Activated CD4-positive, alpha-beta T cell treated with anti-CD3 and anti-CD28 coated beads for 4 hours (primary cell): ENCODE data around the gene XRN1.
"Not testable (repeated sequence)": the region's sequence is repeated elsewhere in the genome, so short reads cannot be mapped to it uniquely, and the experiment has no call there.

Experiments used
- DNase-seq, 2 donors: peaks; one replicate each; pipeline ENCODE4 v3.0.0-alpha.2; 2020

The XRN1 gene

DNA sequence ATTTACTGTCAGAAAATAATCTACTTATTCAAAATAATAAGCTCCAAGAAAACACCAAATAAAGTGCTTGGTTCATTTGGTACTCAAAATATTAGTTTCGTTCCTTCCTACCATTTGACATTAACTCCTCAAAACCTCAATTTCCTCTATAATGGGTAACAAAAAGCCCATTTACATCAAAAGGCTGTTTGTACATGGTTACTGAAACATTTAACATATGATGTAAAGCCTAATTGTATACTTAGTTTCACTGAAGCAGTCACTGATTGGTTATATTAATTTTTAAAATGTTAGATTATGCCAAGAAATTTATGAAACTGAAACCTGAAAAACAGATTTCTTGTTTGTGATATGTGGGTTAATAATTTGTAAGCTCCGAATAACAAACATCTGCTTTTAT lies 14.7 kb downstream of the XRN1 start:
- no peak for DNase-seq

DNA sequence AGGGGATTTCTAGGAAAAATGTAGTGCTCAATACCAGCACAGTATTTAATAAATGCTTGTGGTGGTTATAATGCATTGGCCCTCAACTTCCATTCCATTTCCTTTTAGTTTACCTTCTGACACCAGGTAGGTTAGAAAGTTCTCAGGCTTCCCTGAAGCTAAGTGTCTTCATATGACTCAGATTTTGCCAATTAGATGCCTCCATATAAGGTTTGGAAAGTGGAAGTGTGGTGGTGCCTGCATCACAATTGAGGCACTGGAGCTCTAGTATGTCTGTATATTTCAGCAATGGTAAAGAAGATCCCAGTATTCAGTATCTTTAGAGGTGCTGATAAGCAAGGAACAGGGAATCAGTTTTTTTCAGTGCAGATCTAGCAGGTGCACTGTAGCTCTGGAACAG lies 18.3 kb downstream of the XRN1 start:
- DNase-seq = no peak

DNA sequence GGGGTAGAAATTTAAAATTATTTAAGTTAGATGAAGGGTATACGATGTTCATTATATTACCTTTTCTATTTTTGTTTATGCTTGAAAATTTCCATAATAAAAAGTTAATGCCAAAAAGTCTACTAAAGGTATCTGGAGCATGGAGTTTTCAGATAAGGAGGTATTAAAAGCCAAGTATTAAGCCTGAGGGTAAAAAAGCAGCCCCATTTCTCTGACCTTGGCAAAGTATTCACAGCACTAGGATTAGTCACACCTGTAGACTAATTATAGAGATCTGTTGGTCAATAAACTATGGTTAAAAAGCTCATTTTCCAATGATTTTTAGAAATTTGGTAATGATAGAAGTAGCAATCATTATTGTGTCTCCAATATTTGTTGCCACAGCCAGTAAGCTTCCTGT lies 23.1 kb downstream of the XRN1 start:
- DNase-seq = no peak

DNA sequence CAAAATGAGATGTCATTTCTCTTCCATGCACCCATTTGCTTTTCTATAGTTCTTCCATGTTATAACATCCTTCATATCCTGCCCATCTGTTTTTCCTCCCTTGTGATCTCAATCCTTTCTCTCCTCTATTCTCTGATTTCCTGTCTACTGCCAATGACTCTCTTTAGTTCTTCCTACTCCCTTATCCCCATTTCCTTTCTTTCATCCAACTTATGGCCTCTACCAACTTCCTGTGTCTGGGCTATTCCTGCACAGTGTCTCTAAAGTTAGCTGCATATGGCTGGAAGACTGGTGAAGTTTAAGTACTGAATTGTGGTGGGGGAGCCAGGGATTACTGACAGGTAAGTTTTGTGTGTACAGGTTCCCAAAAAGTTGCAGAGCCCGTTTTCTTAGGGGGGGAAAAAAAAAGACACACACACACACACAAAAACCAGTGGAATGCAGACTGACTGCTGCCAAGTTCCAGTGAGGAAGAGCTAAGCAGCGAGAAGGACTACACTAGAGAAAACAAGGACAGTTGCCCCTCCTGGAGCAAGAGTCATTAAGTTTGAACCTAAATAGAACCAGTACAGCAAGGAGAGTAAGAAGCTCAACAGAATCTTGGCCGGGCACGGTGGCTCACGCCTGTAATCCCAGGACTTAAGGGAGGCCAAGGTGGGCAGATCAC lies 28.8 kb downstream of the XRN1 start:
- no peak for DNase-seq

DNA sequence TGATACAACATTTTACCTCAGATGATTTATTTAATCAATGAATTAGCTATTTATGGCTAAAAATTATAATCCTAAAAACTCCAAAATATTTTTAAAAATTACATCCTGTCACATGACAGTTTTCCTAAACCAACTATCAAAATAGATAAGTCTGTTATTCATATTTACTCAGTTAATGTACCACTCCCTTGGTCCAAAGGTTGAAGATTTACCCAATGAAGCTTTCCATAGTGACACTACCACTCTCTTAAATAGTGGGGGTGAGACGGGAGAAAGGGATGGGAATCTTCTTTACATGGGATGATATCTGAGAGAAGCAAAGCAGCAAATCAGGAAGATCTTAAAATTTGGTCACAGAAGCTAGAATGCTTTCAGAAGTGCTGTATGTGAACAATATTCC lies 30.5 kb downstream of the XRN1 start:
- no peak for DNase-seq

DNA sequence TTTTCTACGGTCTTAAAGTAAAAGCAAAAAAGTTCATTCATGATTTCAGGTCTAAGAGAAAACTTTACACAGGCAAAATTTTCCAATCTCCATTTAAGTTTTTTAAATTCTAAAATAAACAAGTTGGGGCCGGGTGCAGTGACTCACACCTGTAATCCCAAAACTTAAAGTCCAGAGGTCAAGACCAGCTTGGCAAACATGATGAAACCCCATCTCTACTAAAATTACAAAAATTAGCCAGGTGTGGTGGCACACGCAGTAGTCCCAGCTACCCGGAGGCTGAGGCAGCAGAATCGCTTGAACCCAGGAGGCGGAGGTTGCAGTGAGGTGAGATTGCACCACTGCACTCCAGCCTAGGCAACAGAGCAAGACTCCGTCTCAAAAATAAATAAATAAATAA lies 47.3 kb downstream of the XRN1 start:
- not testable (repeated sequence) for DNase-seq

DNA sequence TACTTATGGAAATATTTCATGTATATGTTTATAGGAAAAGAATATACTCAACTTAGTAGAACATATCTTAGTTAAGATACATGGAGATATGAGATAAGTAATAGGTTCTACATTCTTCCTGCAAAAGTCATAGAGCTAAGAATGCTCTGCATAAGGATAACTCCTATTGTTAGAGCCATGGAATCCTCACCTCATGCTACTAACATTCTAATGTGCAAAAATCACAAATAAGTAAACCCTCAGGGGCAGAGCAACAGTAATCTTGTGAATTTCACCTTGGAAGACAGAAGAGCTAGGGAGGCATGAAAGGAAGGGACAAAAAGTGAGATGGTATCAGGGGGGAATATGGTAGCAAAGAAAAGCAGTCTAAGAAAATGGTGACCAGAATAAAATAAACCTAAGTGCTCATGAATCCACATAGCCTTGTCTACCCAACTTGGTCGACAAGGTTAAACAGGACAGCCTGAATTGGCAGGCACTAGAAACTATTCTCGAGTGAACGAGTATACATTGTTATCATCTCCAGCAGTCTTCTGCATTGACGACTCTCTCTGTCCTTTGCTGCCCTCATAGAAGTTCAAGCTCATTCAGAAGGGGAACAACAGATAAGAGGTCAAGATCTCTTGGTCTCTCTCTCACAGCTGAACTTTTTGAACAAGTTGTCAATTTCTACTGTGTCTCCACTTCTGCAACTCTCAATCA lies 52.8 kb downstream of the XRN1 start:
- DNase-seq = no peak

DNA sequence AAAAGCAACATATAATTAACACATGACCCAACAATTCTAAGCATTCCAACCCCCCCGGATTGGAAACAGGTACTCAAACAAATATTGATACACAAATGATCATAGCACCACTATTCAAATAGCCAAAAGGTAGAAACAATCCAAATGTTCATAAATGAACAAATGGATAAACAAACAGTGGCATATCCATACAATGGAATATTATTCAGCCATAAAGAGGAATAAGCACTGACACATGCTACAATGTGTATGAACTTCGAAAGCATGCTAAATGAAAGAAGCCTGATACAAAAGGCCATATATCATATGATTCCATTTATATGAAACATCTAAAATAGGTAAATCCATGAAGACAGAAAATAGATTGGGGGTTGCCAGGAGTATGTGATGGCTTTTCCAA lies 62.8 kb downstream of the XRN1 start:
- DNase-seq = no peak

DNA sequence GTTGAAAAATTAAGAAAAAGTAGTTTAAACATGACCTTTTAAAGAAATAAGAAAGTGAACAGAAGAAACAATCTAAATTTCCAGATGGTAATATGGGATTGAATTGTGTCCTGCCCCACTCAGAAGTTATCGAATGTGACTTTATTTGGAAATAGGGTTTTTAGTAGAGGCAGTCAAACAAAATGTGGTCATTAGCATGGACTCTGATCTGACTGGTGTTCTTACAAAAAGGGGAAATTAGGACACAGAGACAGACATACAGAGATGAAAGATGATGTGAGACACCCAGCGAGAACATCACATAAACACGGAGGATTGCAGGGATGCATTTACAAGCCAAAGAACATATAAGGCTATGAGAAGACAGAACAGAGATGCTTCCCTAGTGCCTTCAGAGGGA lies 73.2 kb downstream of the XRN1 start:
- no peak for DNase-seq

DNA sequence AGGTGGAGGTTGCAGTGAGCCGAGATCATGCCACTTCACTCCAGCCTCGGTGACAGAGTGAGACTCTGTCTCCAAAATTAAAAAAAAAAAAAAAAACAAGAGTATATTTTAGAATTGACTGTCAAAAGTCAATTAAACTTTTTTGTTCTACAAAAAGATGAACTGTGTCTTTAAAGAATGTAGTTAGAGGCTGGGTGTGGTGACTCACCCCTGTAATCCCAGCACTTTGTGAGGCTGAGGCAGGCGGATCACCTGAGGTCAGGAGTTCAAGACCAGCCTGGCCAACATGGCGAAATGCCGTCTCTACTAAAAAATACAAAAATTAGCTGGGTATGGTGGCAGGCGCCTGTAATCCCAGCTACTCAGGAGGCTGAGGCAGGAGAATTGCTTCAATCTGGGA lies 78.3 kb downstream of the XRN1 start:
- not testable (repeated sequence) for DNase-seq

DNA sequence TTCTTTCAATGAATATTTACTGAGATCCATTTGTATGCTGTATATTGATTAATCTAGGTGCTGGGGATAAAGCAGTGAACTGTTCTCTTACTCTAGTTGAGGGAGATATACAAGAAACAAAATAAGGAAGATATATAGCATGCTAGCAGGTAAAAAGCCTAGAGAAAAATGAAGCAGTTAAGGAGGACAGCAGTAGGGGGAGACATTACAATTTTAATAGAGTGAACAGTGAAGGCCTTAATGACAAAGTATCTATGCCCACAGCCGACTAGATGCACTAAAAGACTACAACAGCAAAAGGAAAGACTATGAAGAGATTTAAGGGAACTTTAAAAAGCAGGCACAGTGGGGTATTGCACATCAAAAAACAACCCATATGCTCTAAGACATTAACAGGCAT lies 81.4 kb downstream of the XRN1 start:
- no peak for DNase-seq

DNA sequence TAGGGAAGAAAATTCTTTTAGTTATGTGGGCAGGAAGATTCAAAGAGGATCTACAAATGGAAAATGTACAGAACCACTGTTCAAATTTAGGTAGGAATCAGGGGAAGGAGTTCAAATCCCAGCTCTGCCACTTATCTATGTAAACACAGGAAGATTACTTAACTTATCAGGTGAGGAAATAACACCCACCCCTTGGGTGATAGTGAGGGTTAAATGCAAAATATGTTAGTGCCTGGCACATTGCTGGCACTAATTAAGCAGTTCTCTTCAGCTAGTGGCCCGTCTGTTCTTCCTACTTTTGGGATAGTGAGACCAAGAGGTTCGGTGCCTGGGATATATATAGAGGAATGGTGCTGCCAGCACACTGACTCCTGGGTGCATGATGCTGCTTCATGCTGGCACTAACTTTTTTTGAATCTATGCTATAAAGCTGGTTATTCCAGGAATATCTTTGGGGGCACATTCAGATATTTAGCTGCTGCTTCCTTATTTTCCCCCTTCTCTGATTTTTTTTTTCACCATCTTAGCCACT lies 83.8 kb downstream of the XRN1 start:
- DNase-seq = no peak

DNA sequence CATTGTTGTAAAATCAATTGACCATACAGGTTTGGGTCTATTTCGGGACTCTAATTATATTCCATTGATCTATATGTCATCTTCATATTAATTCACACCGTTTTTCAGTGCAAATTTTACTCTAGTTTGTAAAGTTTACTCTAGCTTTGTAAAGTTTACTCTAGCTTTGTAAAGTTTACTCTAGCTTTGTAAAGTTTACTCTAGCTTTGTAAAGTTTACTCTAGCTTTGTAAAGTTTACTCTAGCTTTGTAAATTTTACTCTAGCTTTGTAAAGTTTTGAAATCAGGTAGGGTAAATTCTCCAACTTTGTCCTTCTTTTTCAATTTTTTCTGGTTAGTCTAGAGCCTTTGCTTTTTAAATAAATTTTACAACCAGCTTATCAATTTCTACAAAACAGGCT lies 84.4 kb downstream of the XRN1 start:
- not testable (repeated sequence) for DNase-seq

DNA sequence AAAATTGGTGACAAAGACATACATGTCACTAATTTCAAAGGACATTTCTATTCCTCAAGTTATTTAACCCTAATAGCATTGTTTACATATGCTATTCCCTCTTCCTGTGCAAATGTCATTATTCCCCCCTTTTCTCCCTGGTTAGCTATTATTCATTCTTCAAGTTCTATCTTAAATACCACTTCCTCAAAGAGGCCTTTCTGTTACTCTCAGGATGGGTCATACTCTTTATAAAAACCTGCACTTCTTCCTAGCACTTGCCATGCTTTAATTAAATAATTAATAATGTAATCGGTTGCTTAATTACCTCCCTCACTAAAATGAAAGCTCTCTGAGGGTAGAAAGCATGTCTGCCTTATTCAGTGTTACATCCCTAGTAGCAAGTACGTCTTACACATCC lies 88.5 kb downstream of the XRN1 start:
- no peak for DNase-seq

DNA sequence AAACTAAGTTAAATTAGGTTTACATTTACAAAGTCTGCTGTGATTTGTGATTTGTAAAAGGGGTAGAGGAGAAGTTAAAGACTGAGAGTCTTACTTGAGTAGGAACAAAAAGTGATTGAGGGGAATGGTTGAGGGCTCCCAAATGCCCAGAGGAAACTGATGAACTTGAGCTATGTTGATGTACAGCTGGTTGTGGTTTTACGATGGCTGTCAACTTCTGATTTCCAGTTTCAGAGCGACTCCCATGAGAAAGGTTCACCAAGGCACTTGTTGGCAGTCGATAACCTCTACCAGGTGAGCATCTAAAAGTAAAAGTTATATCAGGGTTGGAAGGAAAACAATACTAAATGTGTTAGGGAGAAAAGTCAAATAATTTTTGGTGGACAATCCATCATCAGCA lies 91.0 kb downstream of the XRN1 start:
- DNase-seq = no peak

DNA sequence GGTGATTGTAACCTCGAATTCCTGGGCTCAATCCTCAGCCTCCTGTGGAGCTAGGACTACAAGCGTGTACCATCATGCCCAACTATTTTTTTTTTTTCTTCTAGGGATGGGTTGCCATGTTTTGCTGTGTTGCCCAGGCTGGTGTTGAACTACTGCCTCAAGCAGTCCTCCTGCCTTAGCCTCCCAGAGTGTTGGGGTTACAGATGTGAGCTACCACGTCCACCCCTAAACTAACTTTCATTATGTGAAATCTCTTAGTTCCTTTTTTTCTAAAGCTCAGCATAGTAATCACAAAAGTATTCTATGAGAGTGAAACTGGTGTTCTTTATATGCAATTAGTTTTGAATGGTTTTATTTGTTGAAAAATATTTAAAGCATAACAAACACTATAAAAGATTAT lies 92.1 kb downstream of the XRN1 start:
- DNase-seq = no peak

DNA sequence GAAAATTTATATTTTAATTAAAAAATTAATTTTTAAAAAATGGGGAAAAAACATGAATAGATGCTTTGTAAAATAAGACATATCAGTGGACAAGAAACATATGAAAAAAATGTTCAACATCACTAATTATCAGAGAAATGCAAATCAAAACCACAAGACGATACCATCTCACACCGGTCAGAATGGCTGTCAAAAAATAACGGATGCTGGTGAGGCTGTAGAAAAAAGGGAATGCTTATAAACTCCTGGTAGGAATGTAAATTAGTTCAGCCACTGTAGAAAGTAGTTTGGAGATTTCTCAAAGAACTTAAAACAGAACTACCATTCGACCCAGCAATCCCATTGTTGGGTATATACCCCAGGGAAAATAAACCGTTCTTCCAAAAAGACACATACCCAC lies 93.8 kb downstream of the XRN1 start:
- DNase-seq = no peak

DNA sequence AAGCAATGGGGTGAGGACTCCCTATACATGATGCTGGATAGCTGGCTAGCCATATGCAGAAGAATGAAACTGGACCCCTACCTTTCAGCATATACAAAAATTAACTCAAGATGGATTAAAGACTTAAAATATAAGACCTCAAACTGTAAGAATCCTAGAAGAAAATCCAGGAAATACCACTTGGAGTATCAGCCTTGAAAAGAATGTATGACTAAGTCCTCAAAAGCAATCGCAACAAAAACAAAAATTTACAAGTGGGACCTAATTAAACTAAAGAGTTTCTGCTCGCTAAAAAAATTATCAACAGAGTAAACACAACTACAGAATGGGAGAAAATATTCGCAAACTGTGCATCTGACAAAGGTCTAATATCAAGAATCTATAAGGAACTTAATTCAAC lies 94.3 kb downstream of the XRN1 start:
- no peak for DNase-seq

DNA sequence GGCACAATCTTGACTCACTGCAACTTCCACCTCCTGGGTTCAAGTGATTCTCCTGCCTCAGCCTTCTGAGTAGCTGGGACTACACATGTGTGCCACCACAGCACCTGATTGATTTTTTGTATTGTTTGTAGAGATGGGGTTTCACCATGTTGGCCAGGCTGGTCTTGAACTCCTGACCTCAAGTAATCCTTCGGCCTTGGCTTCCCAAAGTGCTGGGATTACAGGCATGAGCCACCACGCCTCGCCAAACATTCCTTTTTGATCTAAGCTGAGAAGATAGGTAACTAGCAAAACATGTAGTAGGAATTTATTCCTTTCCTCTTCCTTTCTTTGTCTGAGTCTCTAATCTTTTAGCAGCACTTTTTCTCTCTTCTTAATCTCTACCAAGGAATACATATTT lies 95.1 kb downstream of the XRN1 start:
- DNase-seq = not testable (repeated sequence)

DNA sequence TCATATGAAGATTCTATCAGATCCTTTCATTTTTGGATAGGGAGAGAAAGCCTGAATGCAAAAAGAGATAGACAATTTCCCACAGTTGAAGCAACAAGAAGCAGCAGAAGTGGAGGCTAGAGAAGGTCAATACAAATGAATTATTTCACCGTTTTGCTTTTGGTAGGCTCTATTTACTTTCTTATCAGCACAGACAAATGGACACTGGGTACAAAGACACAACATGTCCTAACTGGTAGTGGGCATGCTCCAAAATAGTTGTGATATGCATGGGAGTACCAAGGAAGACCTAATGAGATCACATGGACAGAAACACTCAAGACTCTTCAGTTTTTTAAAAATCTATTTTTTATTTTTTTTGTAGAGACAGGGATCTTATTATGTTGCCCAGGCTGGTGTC lies 99.4 kb downstream of the XRN1 start:
- DNase-seq = no peak

DNA sequence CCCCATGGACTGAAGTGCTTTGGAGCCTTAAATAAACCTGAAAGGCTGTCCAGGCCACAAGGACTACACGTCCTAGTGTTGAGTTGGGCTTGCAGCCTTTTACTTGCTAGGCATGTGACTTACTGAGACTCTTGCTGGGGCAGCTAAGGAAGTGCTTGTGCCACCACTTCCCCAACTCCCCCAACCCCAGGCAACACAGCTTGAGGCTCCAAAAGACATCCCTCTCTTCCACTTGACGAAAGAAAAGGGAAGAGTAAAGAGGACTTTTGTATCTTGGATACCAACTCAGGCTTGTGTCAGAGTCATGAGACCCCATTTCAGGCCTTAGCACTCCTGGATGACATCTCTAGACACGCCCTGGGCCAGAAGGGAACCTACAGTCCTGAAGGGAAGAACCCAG lies 109.8 kb downstream of the XRN1 start:
- no peak for DNase-seq

DNA sequence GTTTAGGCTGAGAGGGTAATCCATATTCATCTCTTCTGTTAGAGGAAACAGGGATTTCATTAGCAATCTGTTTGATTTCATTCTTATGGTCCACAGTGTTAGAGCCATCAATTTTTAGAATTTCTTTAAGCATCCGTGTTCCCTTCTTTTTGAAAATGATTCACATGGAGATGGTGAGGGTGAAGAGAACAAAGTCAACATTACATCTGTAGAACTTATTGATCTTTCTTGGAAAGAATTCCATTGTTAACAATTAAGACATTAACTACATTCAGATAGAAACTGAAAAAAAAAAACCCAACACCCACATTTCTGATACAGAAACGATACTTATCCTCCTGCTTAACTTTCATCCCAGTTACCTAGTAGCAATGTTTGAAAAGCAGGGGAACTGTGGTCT lies 115.4 kb downstream of the XRN1 start:
- no peak for DNase-seq

DNA sequence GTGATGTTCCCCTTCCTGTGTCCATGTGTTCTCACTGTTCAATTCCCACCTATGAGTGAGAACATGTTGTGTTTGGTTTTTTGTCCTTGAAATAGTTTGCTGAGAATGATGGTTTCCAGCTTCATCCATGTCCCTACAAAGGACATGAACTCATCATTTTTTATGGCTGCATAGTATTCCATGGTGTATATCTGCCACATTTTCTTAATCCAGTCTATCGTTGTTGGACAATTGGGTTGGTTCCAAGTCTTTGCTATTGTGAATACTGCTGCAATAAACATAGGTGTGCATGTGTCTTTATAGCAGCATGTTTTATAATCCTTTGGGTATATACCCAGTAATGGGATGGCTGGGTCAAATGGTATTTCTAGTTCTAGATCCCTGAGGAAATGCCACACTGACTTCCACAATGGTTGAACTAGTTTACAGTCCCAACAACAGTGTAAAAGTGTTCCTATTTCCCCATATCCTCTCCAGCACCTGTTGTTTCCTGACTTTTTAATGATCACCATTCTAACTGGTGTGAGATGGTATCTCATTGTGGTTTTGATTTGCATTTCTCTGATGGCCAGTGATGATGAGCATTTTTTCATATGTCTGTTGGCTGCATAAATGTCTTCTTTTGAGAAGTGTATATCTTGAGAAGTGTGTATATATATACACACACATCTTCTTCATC lies 123.4 kb downstream of the XRN1 start:
- not testable (repeated sequence) for DNase-seq

DNA sequence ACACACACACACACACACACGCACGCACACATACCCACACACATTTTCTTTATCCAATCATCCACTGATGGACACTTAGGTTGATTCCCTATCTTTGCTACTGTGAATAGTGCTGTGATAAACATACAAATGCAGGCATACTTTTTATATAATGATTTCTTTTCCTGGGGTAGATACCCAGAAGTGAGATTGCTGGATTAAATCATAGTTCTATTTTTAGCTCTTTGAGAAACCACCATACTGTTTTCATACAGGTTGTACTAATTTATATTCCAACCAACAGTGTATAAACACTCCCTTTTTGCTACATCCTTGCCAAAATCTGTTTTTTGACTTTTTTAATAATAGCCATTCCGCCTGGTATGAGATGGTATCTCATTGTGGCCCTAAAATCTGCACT lies 127.9 kb downstream of the XRN1 start:
- DNase-seq = no peak
